Sigmoid colon (tissue), 7 donors: ENCODE results near the gene NKX1-1. TPM values are rescaled to one million over a fixed set of nuclear protein-coding genes. Genes with fewer than 3 reads are reported as not detected.
A peak's percentile ranks its signal among the peaks of the same experiment; 100 is the strongest.

Source experiments
- DNase-seq: peaks from one replicate; pipeline ENCODE4 v3.0.0-alpha.2; 2019
- H3K27ac ChIP-seq, 4 donors: fragments of 200-600 bp; sonication (generic); one replicate each; pipeline ENCODE4 v1.5.1; 2016 to 2019; ENCODE audit warnings: mild to moderate bottlenecking in 1 of 4
- H3K27me3 ChIP-seq, 3 donors: fragments of 200-600 bp; sonication (generic); one replicate each; pipeline ENCODE4 v1.5.1; 2019; ENCODE audit warnings: mild to moderate bottlenecking in 1 of 3
- H3K36me3 ChIP-seq, 4 donors: fragments of 200-600 bp; sonication (generic); one replicate each; pipeline ENCODE4 v1.5.1; 2016 to 2019
- H3K4me1 ChIP-seq, 4 donors: fragments of 200-600 bp; sonication (generic); one replicate each; pipeline ENCODE4 v1.5.1; 2017 to 2019
- H3K4me3 ChIP-seq, 4 donors: fragments of 200-600 bp; sonication (generic); one replicate each; pipeline ENCODE4 v1.5.1; 2017 to 2019; ENCODE audit warnings: mild to moderate bottlenecking in 2 of 4, moderate library complexity in 1 of 4
- H3K9me3 ChIP-seq, 4 donors: fragments of 200-600 bp in 3 of 4; sonication (generic) in 3 of 4; one replicate each; pipeline versions ENCODE4 v1.5.1 to v1.6.1; 2013 to 2019
- EP300 ChIP-seq, 4 donors: sonication (generic); formaldehyde crosslinking; IDR thresholded peaks; one replicate each; pipeline ENCODE4 v1.6.1; 2017; ENCODE audit warnings: antibody characterized with exemption in 4 of 4
- POLR2A ChIP-seq, 2 donors: fragments of 450-650 bp; IDR thresholded peaks; one replicate each; pipeline ENCODE4 v1.6.1; 2016; ENCODE audit warnings: antibody characterized with exemption in 2 of 2, mild to moderate bottlenecking in 2 of 2, moderate library complexity in 2 of 2
- POLR2AphosphoS5 ChIP-seq, 4 donors: sonication (generic); formaldehyde crosslinking; IDR thresholded peaks; one replicate each; pipeline ENCODE4 v1.6.1; 2017; ENCODE audit warnings: antibody characterized with exemption in 4 of 4
- WGBS, 2 donors: extraction: QIAGEN DNeasy Blood & Tissue Kit; methylation state at CpG; one replicate each; pipeline ENCODE4 v1.1.7; 2013; 5-methylcytosine and 5-hydroxymethylcytosine counted together
- intact Hi-C: fragments of 100-400 bp; cut with DNase I; formaldehyde crosslinking; loops from one replicate; pipeline ENCODE4 v1.15.1; 2023
- polyA plus RNA-seq, 3 donors: library from polyadenylated mRNA; stranded (reverse); fragments of 200-250 nt; gene quantifications; one replicate each; pipeline ENCODE4 v1.2.3, GENCODE V29; 2013
- total RNA-seq, 4 donors: library from RNA; depleted of rRNA; stranded (reverse); fragments of >200 nt; gene quantifications; one replicate each; pipeline ENCODE4 v1.1.0, GENCODE V29; 2016
- TF ChIP-seq, protein P1 (sequence below), 4 experiments: fragments of 450-650 bp in 3 of 4; fragments of 200-600 bp in 1 of 4; IDR thresholded peaks; one replicate each; pipeline ENCODE4 v1.5.1; 2016 to 2019; ENCODE audit warnings: antibody characterized with exemption in 4 of 4, mild to moderate bottlenecking in 3 of 4, moderate library complexity in 2 of 4
- donor health status: healthy with polysubstance abuse.
- donor health status: Bipolar disorder and iron deficiency.
- donor health status: healthy.

The NKX1-1 gene
- total and polyA plus RNA-seq, 7 donors: not detected

- 67 to 76% methylated on average over 25 of the region's 25 CpGs for WGBS, 2 donors
- H3K27ac ChIP-seq: no peak overlapping the region
- intact Hi-C loops: no loop called here
- peak; percentile 15 for DNase-seq
- TF ChIP-seq POLR2AphosphoS5 (IDR thresholded peaks at IDR 0.05) (no peak), POLR2A (IDR thresholded peaks at IDR 0.05) (no peak), EP300 (IDR thresholded peaks at IDR 0.05) (no peak)
- TF ChIP-seq, protein P1, sequence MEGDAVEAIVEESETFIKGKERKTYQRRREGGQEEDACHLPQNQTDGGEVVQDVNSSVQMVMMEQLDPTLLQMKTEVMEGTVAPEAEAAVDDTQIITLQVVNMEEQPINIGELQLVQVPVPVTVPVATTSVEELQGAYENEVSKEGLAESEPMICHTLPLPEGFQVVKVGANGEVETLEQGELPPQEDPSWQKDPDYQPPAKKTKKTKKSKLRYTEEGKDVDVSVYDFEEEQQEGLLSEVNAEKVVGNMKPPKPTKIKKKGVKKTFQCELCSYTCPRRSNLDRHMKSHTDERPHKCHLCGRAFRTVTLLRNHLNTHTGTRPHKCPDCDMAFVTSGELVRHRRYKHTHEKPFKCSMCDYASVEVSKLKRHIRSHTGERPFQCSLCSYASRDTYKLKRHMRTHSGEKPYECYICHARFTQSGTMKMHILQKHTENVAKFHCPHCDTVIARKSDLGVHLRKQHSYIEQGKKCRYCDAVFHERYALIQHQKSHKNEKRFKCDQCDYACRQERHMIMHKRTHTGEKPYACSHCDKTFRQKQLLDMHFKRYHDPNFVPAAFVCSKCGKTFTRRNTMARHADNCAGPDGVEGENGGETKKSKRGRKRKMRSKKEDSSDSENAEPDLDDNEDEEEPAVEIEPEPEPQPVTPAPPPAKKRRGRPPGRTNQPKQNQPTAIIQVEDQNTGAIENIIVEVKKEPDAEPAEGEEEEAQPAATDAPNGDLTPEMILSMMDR (IDR thresholded peaks at IDR 0.05): no peak
- peaks cover 0 to 34% (median 6%) of the 10 kb centered on the region in 4 donors for H3K36me3 ChIP-seq
- no peak overlapping the region for H3K4me3 ChIP-seq
- H3K4me1 ChIP-seq: no peaks in the 10 kb centered on the region
- no peaks in the 10 kb centered on the region for H3K27me3 ChIP-seq
- H3K9me3 ChIP-seq: no peaks in the 10 kb centered on the region
These were observed 40.7 kb downstream of the NKX1-1 start for GRCh38 chr4:1365271-1366178.

DNA sequence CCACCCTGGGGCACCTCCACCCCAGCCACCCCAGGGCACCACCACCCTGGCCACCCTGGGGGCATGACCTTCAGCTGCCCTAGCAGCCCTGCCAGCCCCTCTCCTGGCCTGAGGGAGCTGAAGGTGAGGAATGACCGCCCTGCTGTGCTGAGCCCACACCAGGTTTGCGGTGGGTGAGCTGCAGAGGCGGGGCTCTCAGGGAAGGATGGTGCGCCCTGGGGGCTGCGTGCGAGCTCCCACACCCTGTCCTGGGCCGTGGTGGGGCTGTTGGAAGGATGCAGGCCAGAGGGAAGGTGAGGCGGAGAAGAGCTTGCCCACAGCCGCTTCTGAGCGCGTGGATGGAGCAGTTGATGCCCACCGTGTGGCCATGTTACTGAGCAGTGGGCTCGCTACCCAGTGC lies 41.5 kb downstream of the NKX1-1 start:
- Histone ChIP-seq H3K27ac (no peak overlapping the region), H3K36me3 (peaks cover 0 to 31% (median 7%) of the 10 kb centered on the region in 4 donors), H3K4me1 (no peaks in the 10 kb centered on the region), H3K9me3 (no peaks in the 10 kb centered on the region), H3K27me3 (no peaks in the 10 kb centered on the region), H3K4me3 (no peak overlapping the region)
- TF ChIP-seq, protein P1 (IDR thresholded peaks at IDR 0.05): no peak
- no peak for TF ChIP-seq POLR2A (IDR thresholded peaks at IDR 0.05)
- TF ChIP-seq EP300 (IDR thresholded peaks at IDR 0.05): no peak
- TF ChIP-seq POLR2AphosphoS5 (IDR thresholded peaks at IDR 0.05): no peak
- 95% methylated on average over 13 of the region's 13 CpGs for WGBS, 2 donors
- DNase-seq: no peak
- intact Hi-C loops: no loop called here

DNA sequence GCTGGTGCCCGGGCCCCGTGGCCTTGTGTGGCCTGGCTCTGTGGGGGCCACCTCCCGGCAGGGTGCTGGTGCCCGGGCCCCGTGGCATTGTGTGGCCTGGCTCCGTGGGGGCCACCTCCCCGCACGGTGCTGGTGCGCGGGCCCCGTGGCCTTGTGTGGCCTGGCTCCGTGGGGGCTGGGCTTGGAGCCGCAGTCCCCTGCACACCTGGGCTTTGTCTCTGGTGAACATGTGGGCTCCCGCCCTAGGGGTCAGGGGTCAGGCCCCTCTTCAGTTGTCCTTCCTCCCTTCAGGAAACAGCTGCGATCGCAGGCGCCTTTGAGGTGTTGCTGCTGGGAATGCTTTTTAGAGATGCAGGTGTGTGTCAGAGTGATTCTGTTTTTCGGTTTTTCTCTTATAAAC lies 42.0 kb downstream of the NKX1-1 start:
- WGBS, 2 donors: 89% methylated on average over 18 of the region's 18 CpGs
- Histone ChIP-seq H3K9me3 (no peaks in the 10 kb centered on the region), H3K4me1 (no peaks in the 10 kb centered on the region), H3K27ac (no peak overlapping the region), H3K36me3 (peaks cover 0 to 34% (median 7%) of the 10 kb centered on the region in 4 donors), H3K27me3 (no peaks in the 10 kb centered on the region), H3K4me3 (no peak overlapping the region)
- intact Hi-C loops: no loop called here
- DNase-seq: no peak
- TF ChIP-seq EP300 (IDR thresholded peaks at IDR 0.05) (no peak), POLR2AphosphoS5 (IDR thresholded peaks at IDR 0.05) (no peak), POLR2A (IDR thresholded peaks at IDR 0.05) (no peak)
- TF ChIP-seq, protein P1 (IDR thresholded peaks at IDR 0.05): no peak

GRCh38 chr4:1363513-1363912 lies 42.7 kb downstream of the NKX1-1 start:
- TF ChIP-seq, protein P1 (IDR thresholded peaks at IDR 0.05): no peak
- no peak for TF ChIP-seq EP300 (IDR thresholded peaks at IDR 0.05)
- TF ChIP-seq POLR2A (IDR thresholded peaks at IDR 0.05): no peak
- no peak for TF ChIP-seq POLR2AphosphoS5 (IDR thresholded peaks at IDR 0.05)
- Histone ChIP-seq H3K9me3 (no peaks in the 10 kb centered on the region), H3K36me3 (peaks cover 0 to 39% (median 9%) of the 10 kb centered on the region in 4 donors), H3K27me3 (no peaks in the 10 kb centered on the region), H3K4me1 (no peaks in the 10 kb centered on the region), H3K27ac (no peak overlapping the region), H3K4me3 (no peak overlapping the region)
- WGBS, 2 donors: 92% methylated on average over 11 of the region's 11 CpGs
- intact Hi-C loops: no loop called here
- DNase-seq: no peak
